GM12892 (cell line): ENCODE data around the gene CABYR.

ENCODE experiments used
- POLR2A ChIP-seq: IDR thresholded peaks from 2 replicates; pipeline ENCODE4 v1.6.1; 2011; ENCODE audit warnings: low read depth, low read length, control low read depth
- POLR2AphosphoS5 ChIP-seq: IDR thresholded peaks from 2 replicates; pipeline ENCODE4 v1.6.1; 2011; ENCODE audit warnings: low read depth, low read length, control low read depth
- TAF1 ChIP-seq: IDR thresholded peaks from 2 replicates; pipeline ENCODE4 v1.6.1; 2011; ENCODE audit warnings: low read depth, mild to moderate bottlenecking, control low read depth, low read length, borderline replicate concordance

GRCh38 chr18:24153397-24153796, 14.5 kb downstream of the CABYR start:
- TF ChIP-seq POLR2AphosphoS5 (no peak), TAF1 (no peak), POLR2A (no peak)
